Measurements from ENCODE around the gene TMEM106C.

DNA sequence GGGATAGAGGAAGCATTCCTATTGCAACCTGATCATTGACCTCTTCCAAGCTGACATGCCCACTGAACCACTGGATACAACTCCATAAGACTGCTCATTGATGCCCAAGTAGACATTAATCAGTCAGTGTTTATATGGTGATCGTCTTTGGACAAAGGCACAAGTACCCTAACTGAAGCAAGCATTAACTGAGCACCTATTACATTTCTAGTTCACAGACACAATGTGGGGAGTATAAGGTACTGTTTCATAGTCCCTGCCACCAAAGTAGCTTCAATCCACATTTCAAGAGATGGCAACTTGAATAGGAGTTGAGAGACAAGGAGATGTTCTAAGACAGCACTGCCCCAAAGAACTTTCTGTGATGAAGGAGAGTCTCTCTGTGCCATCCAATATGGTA, 51.7 kb downstream of the TMEM106C start:
- TF ChIP-seq POLR2A (IDR thresholded peaks at IDR 0.05) (no peak), CTCF (IDR thresholded peaks at IDR 0.05) (no peak), POLR2AphosphoS5 (IDR thresholded peaks at IDR 0.05) (no peak)
